Astrocyte (in vitro differentiated cells and primary cell): ENCODE measurements around the gene NLRP7. TPM values are rescaled to one million over a fixed set of nuclear protein-coding genes. Genes with fewer than 3 reads are reported as not detected.

Experiments
- DNase-seq: peaks from one replicate; pipeline ENCODE4 v3.0.0-alpha.2; 2010; ENCODE audit warnings: low read depth
- FAIRE-seq: peaks from 2 replicates; lab custom pipeline; 2011; peaks lifted over from hg19 to GRCh38; lab: Jason Lieb, UNC
- H2AFZ ChIP-seq: 2 replicates; pipeline ENCODE4 v1.6.0; 2012; ENCODE audit warnings: low read depth, low read length, inconsistent platforms
- H3K27ac ChIP-seq: 2 replicates; pipeline ENCODE4 v1.5.1; 2011; ENCODE audit warnings: low read depth, low read length, inconsistent platforms
- H3K27me3 ChIP-seq: 2 replicates; pipeline ENCODE4 v1.6.0; 2011; ENCODE audit warnings: low read length, inconsistent platforms; ENCODE audit not compliant: insufficient read depth
- H3K36me3 ChIP-seq: 2 replicates; pipeline ENCODE4 v1.5.1; 2011; ENCODE audit warnings: low read length, inconsistent platforms; ENCODE audit not compliant: insufficient read depth
- H3K4me1 ChIP-seq: 2 replicates; pipeline ENCODE4 v1.5.1; 2011; ENCODE audit warnings: low read length, inconsistent platforms; ENCODE audit not compliant: insufficient read depth
- H3K4me2 ChIP-seq: 2 replicates; pipeline ENCODE4 v1.6.0; 2012; ENCODE audit warnings: low read length, inconsistent platforms
- H3K4me3 ChIP-seq: 2 replicates; pipeline ENCODE4 v1.5.1; 2011; ENCODE audit warnings: low read depth, mild to moderate bottlenecking, low read length, inconsistent platforms; ENCODE audit not compliant: insufficient read depth
- H3K79me2 ChIP-seq: 2 replicates; pipeline ENCODE4 v1.6.0; 2012; ENCODE audit warnings: mild to moderate bottlenecking, low read length, inconsistent platforms; ENCODE audit not compliant: insufficient read depth
- H3K9ac ChIP-seq: 2 replicates; pipeline ENCODE4 v1.6.0; 2012; ENCODE audit warnings: mild to moderate bottlenecking, low read length, inconsistent platforms
- H3K9me3 ChIP-seq: 2 replicates; pipeline ENCODE4 v1.5.1; 2012; ENCODE audit warnings: low read depth, mild to moderate bottlenecking, low read length, inconsistent platforms; ENCODE audit not compliant: insufficient read depth
- H4K20me1 ChIP-seq: 2 replicates; pipeline ENCODE4 v1.6.0; 2012; ENCODE audit warnings: low read length, inconsistent platforms; ENCODE audit not compliant: insufficient read depth
- H3K27ac Mint-ChIP-seq: one replicate; pipeline ENCODE4 v1.8.0; 2021; ENCODE audit warnings: mild to moderate bottlenecking, mixed read lengths; ENCODE audit not compliant: unreplicated experiment
- H3K27me3 Mint-ChIP-seq: one replicate; pipeline ENCODE4 v1.8.0; 2021; ENCODE audit warnings: low read depth, mixed read lengths; ENCODE audit not compliant: unreplicated experiment
- H3K36me3 Mint-ChIP-seq: one replicate; pipeline ENCODE4 v1.8.0; 2021; ENCODE audit warnings: low read depth, mixed read lengths; ENCODE audit not compliant: unreplicated experiment
- H3K4me1 Mint-ChIP-seq: one replicate; pipeline ENCODE4 v1.8.0; 2021; ENCODE audit warnings: low read depth, mixed read lengths; ENCODE audit not compliant: unreplicated experiment
- H3K4me3 Mint-ChIP-seq: one replicate; pipeline ENCODE4 v1.8.0; 2021; ENCODE audit warnings: mild to moderate bottlenecking, moderate library complexity, mixed read lengths; ENCODE audit not compliant: unreplicated experiment
- H3K9me3 Mint-ChIP-seq: one replicate; pipeline ENCODE4 v1.8.0; 2021; ENCODE audit warnings: mild to moderate bottlenecking, mixed read lengths; ENCODE audit not compliant: unreplicated experiment
- CTCF ChIP-seq: IDR thresholded peaks from 2 replicates; pipeline ENCODE4 v1.5.1; 2011; ENCODE audit warnings: low read depth, mild to moderate bottlenecking, inconsistent platforms, low read length, moderate library complexity; ENCODE audit not compliant: insufficient read depth
- EZH2 ChIP-seq: IDR thresholded peaks from 2 replicates; pipeline ENCODE4 v1.6.1; 2012; ENCODE audit warnings: mild to moderate bottlenecking, low read length, inconsistent platforms; ENCODE audit not compliant: insufficient read depth
- total RNA-seq: library from RNA; stranded (reverse); gene quantifications from 2 replicates; pipeline ENCODE4 v1.2.1, GENCODE V29; 2021

Gene NLRP7
- total RNA-seq, 1 donor from 2014 or later: not detected

DNA sequence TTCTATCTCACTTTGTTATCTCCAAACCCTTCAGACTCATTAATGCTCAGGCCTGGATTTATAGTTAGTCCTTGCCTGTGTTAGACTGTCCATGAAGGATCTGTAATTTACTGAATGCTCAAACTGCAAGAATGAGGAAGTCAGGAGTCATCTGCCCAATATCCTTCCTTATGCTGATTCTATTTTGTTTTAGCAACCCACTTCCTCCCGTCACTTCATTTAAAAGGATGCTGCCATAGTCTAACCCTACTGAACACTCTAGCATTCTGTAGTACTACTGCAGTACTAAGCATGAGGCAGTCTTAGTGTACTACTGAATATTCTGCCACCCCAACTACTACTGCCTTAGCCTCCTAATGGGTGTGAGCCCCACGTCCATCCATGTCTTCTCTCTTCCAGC is 71.8 kb downstream of the NLRP7 start:
- H3K27ac Mint-ChIP-seq: no peak overlapping the region
- peaks cover 3% of the 10 kb centered on the region for H3K27me3 Mint-ChIP-seq
- FAIRE-seq (no peak), DNase-seq (no peak)
- Histone ChIP-seq H3K4me3 (no peak overlapping the region), H3K27ac (no peak overlapping the region), H3K4me1 (no peaks in the 10 kb centered on the region), H2AFZ (no peak overlapping the region), H3K79me2 (no peaks in the 10 kb centered on the region), H3K4me2 (no peak overlapping the region), H3K9me3 (no peaks in the 10 kb centered on the region), H3K27me3 (no peaks in the 10 kb centered on the region), H3K36me3 (no peaks in the 10 kb centered on the region), H3K9ac (no peak overlapping the region), H4K20me1 (no peaks in the 10 kb centered on the region)
- TF ChIP-seq CTCF (no peak), EZH2 (no peak)
- no peaks in the 10 kb centered on the region for H3K4me1 Mint-ChIP-seq
- H3K4me3 Mint-ChIP-seq: no peak overlapping the region
- peaks cover 3% of the 10 kb centered on the region for H3K9me3 Mint-ChIP-seq
- no peaks in the 10 kb centered on the region for H3K36me3 Mint-ChIP-seq

DNA sequence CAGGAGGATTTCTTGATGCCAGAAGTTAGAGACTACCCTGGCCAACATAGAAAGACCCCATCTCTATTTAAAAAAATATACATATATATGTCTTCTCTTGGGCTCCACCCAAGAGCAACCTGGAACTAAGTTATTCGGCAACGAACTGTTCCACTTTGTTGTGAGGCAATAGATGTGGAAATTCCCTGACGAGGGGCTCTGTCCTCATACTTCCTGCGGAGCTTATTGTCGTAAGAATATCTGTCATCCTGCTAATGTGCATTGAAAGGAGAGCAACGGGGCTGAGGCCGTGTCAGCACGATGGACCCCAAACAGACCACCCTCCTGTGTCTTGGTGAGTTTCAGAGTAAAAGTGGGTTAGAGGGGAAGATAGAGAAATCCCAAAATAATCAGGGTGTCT is 73.3 kb downstream of the NLRP7 start, which contains the start of gene FCAR:
FCAR (plus strand) TSS at position 246 of the 400 bp plus-strand sequence; CDS start at position 301, 55 bp downstream.
- H4K20me1 ChIP-seq: no peaks in the 10 kb centered on the region
- no peaks in the 10 kb centered on the region for H3K9me3 ChIP-seq
- H3K27ac Mint-ChIP-seq: no peak within 1 kb of the TSS
- no peaks in the 10 kb centered on the region for H3K27me3 Mint-ChIP-seq
- H3K36me3 ChIP-seq: no peaks in the 10 kb centered on the region
- FAIRE-seq: no peak
- TF ChIP-seq EZH2: no peak
- no peak for TF ChIP-seq CTCF
- H3K4me1 ChIP-seq: no peaks in the 10 kb centered on the region
- peaks cover 5% of the 10 kb centered on the region for H3K9me3 Mint-ChIP-seq
- H3K9ac ChIP-seq: no peak within 1 kb of the TSS
- H3K4me1 Mint-ChIP-seq: no peaks in the 10 kb centered on the region
- no peak within 1 kb of the TSS for H3K4me3 Mint-ChIP-seq
- no peak within 1 kb of the TSS for H3K4me2 ChIP-seq
- no peaks in the 10 kb centered on the region for H3K79me2 ChIP-seq
- H3K27ac ChIP-seq: no peak within 1 kb of the TSS
- no peak within 1 kb of the TSS for H3K4me3 ChIP-seq
- DNase-seq: no peak
- H3K36me3 Mint-ChIP-seq: no peaks in the 10 kb centered on the region
- no peaks in the 10 kb centered on the region for H3K27me3 ChIP-seq
- H2AFZ ChIP-seq: no peak within 1 kb of the TSS

Other genes with a start within 250 kb of the NLRP7 start
- not detected in 2 replicates for gene KIR3DL3, start 223.1 kb downstream of the NLRP7 start, total RNA-seq
- gene KIR2DL3, start 209.0 kb downstream of the NLRP7 start, total RNA-seq: not detected in 2 replicates
- not detected in 2 replicates for gene KIR2DL1, start 177.7 kb downstream of the NLRP7 start, total RNA-seq
- not detected in 2 replicates for gene KIR2DL4, start 143.9 kb downstream of the NLRP7 start, total RNA-seq
- gene KIR3DL1, start 131.1 kb downstream of the NLRP7 start, total RNA-seq: not detected in 2 replicates
- not detected in 2 replicates for gene KIR2DS4, start 114.9 kb downstream of the NLRP7 start, total RNA-seq
- not detected in 2 replicates for gene KIR3DL2, start 97.1 kb downstream of the NLRP7 start, total RNA-seq
- not detected in 2 replicates for gene FCAR, start 73.3 kb downstream of the NLRP7 start, total RNA-seq
- gene NCR1, start 41.4 kb downstream of the NLRP7 start, total RNA-seq: not detected in 2 replicates
- 0.27 TPM in 1 of 2 replicates, not detected in the other for gene NLRP2, start 18.8 kb upstream of the NLRP7 start, total RNA-seq
- 0.36 and 0.48 TPM in 2 replicates for gene GP6, start 90.7 kb upstream of the NLRP7 start, total RNA-seq
- 18.8 and 22.6 TPM in 2 replicates for gene RDH13, start 115.6 kb upstream of the NLRP7 start, total RNA-seq
- gene EPS8L1, start 128.3 kb upstream of the NLRP7 start, total RNA-seq: 7.6 and 9.2 TPM in 2 replicates
- gene PPP1R12C, start 170.1 kb upstream of the NLRP7 start, total RNA-seq: 79.7 and 86.2 TPM in 2 replicates
- 7.1 and 8.3 TPM in 2 replicates for gene TNNT1, start 201.7 kb upstream of the NLRP7 start, total RNA-seq
- gene TNNI3, start 210.2 kb upstream of the NLRP7 start, total RNA-seq: not detected in 2 replicates
- gene DNAAF3, start 219.1 kb upstream of the NLRP7 start, total RNA-seq: 1.3 and 1.8 TPM in 2 replicates
- 1.1 and 1.9 TPM in 2 replicates for gene SYT5, start 232.8 kb upstream of the NLRP7 start, total RNA-seq